ENCODE measurements around the gene TSPO2. TPM values are rescaled to one million over a fixed set of nuclear protein-coding genes. Genes with fewer than 3 reads are reported as not detected.

The TSPO2 gene
- total and polyA plus RNA-seq, 2 of the 13 experiments (the other 11 are each of a cell fraction or from before 2014, with no cell fraction given) = 0.55 TPM; not detected in 1

DNA sequence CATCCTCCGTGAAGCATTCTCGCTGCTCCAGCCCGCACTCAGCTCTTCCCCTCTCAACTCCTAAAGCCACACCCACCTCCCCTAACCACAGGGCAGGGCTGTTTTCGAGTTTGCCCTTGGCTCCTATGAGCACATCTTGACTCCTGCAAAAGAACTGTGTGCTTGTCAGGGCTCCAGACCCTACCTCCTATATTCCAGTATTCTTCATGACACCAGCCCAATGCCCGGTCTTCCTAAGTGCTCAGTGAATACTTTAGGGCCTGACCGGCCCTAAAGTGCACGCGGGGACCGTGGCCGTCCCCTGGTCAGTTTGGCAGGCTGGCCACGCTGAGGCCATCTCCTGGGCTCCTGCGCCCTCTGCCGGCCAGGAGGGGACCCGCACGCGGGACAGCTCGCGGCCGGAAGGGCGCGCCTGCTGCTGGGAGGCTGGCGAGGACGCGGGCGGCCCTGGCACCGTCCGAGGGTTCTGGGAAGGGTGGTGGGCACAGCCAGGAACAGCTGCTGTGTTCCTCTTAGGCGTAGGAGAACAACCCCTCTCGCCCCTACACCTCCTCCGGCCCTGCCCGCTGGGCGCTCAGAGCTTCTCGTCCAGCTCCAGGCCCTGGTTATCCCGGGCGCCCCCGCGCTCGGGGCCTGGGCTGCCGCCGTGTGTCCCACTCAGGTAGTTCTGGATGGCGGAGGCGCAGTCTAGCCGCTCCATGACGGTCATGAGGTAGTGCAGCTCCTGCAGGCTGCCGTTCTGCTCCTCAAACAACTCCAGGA is 14.3 kb upstream of the TSPO2 start (continued):
- TF ChIP-seq TCF12 (IDR thresholded peaks at IDR 0.05) (no peak), TCF12 (CRISPR knock-in tag; IDR thresholded peaks at IDR 0.05) (no peak; the same call in 1 of the 2 replicates), ZNF614 (CRISPR knock-in tag; IDR thresholded peaks at IDR 0.05; ENCODE audit: borderline replicate concordance) (peak; percentile 70; the same call in 1 of the 2 replicates), DR1 (CRISPR knock-in tag; IDR thresholded peaks at IDR 0.05) (no peak), KDM5B (CRISPR knock-in tag; IDR thresholded peaks at IDR 0.05; ENCODE audit: borderline replicate concordance) (peak; percentile 84), ZNF234 (CRISPR knock-in tag; conservative IDR thresholded peaks at IDR 0.05) (peak; percentile 60; the same call in 1 of the 2 replicates), SMC3 (IDR thresholded peaks at IDR 0.05; ENCODE audit: low read length) (peak; percentile 42; the same call in 1 of the 2 replicates), TCF7 (IDR thresholded peaks at IDR 0.05; ENCODE audit: low read depth) (no peak), DMTF1 (CRISPR knock-in tag; IDR thresholded peaks at IDR 0.05) (no peak), TAF15 (IDR thresholded peaks at IDR 0.05; ENCODE audit: low read depth, low read length, poor library complexity, severe bottlenecking) (peak; percentile 54), KDM4B (CRISPR knock-in tag; IDR thresholded peaks at IDR 0.05) (no peak; the same call in 1 of the 2 replicates), ZNF720 (CRISPR knock-in tag; IDR thresholded peaks at IDR 0.05) (no peak; the same call in 1 of the 2 replicates), RFXANK (CRISPR knock-in tag; IDR thresholded peaks at IDR 0.05) (no peak), CENPT (CRISPR knock-in tag; IDR thresholded peaks at IDR 0.05; ENCODE audit: low read depth) (no peak), KAT7 (CRISPR knock-in tag; IDR thresholded peaks at IDR 0.05; ENCODE audit: borderline replicate concordance) (no peak), SNAPC5 (CRISPR knock-in tag; IDR thresholded peaks at IDR 0.05; ENCODE audit: borderline replicate concordance) (0 out of 2 replicates have a peak, but pooled peaks have one; percentile 51), ZSCAN29 (CRISPR knock-in tag; conservative IDR thresholded peaks at IDR 0.05) (0 out of 2 replicates have a peak, but pooled peaks have one; percentile 47)
- TF ChIP-seq, protein P1, sequence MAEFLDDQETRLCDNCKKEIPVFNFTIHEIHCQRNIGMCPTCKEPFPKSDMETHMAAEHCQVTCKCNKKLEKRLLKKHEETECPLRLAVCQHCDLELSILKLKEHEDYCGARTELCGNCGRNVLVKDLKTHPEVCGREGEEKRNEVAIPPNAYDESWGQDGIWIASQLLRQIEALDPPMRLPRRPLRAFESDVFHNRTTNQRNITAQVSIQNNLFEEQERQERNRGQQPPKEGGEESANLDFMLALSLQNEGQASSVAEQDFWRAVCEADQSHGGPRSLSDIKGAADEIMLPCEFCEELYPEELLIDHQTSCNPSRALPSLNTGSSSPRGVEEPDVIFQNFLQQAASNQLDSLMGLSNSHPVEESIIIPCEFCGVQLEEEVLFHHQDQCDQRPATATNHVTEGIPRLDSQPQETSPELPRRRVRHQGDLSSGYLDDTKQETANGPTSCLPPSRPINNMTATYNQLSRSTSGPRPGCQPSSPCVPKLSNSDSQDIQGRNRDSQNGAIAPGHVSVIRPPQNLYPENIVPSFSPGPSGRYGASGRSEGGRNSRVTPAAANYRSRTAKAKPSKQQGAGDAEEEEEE (CRISPR knock-in tag; IDR thresholded peaks at IDR 0.05; ENCODE audit: borderline replicate concordance) = no peak
- TF ChIP-seq, protein P2, sequence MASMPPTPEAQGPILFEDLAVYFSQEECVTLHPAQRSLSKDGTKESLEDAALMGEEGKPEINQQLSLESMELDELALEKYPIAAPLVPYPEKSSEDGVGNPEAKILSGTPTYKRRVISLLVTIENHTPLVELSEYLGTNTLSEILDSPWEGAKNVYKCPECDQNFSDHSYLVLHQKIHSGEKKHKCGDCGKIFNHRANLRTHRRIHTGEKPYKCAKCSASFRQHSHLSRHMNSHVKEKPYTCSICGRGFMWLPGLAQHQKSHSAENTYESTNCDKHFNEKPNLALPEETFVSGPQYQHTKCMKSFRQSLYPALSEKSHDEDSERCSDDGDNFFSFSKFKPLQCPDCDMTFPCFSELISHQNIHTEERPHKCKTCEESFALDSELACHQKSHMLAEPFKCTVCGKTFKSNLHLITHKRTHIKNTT (CRISPR knock-in tag; IDR thresholded peaks at IDR 0.05) = no peak
- TF ChIP-seq, protein P3, sequence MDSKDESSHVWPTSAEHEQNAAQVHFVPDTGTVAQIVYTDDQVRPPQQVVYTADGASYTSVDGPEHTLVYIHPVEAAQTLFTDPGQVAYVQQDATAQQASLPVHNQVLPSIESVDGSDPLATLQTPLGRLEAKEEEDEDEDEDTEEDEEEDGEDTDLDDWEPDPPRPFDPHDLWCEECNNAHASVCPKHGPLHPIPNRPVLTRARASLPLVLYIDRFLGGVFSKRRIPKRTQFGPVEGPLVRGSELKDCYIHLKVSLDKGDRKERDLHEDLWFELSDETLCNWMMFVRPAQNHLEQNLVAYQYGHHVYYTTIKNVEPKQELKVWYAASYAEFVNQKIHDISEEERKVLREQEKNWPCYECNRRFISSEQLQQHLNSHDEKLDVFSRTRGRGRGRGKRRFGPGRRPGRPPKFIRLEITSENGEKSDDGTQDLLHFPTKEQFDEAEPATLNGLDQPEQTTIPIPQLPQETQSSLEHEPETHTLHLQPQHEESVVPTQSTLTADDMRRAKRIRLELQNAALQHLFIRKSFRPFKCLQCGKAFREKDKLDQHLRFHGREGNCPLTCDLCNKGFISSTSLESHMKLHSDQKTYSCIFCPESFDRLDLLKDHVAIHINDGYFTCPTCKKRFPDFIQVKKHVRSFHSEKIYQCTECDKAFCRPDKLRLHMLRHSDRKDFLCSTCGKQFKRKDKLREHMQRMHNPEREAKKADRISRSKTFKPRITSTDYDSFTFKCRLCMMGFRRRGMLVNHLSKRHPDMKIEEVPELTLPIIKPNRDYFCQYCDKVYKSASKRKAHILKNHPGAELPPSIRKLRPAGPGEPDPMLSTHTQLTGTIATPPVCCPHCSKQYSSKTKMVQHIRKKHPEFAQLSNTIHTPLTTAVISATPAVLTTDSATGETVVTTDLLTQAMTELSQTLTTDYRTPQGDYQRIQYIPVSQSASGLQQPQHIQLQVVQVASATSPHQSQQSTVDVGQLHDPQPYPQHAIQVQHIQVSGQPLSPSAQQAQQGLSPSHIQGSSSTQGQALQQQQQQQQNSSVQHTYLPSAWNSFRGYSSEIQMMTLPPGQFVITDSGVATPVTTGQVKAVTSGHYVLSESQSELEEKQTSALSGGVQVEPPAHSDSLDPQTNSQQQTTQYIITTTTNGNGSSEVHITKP (CRISPR knock-in tag; IDR thresholded peaks at IDR 0.05; ENCODE audit: low read depth) = no peak

All from HepG2 (cell line).